SK-N-SH treated with all-trans-retinoic acid at 6 μM for 48 hours (cell line): ENCODE data around the gene RAD51B.

Source experiments
- ARNTL ChIP-seq: fragments of 450-650 bp; formaldehyde crosslinking; IDR thresholded peaks from 2 replicates; pipeline ENCODE4 v1.5.0; 2020; ENCODE audit warnings: low read depth, mild to moderate bottlenecking, moderate library complexity, borderline replicate concordance
- BACH2 ChIP-seq: fragments of 250-450 bp; sonication (Bioruptor Pico); IDR thresholded peaks from 2 replicates; pipeline ENCODE4 v1.9.0; 2021; ENCODE audit warnings: mild to moderate bottlenecking, borderline replicate concordance
- CREB5 ChIP-seq: fragments of 250-450 bp; sonication (Bioruptor Pico); IDR thresholded peaks from 2 replicates; pipeline ENCODE4 v1.5.1; 2020; ENCODE audit warnings: low read depth, mild to moderate bottlenecking, moderate library complexity
- CSDC2 ChIP-seq: fragments of 250-450 bp; sonication (Bioruptor Pico); IDR thresholded peaks from 2 replicates; pipeline ENCODE4 v1.5.0; 2020; ENCODE audit warnings: mild to moderate bottlenecking, moderate library complexity
- RARB ChIP-seq: fragments of 250-450 bp; sonication (Bioruptor Pico); IDR thresholded peaks from 2 replicates; pipeline ENCODE4 v1.8.0; 2021; ENCODE audit warnings: mild to moderate bottlenecking, moderate library complexity
- ZNF8 ChIP-seq: fragments of 450-650 bp; formaldehyde crosslinking; IDR thresholded peaks from 2 replicates; pipeline ENCODE4 v1.5.0; 2020; ENCODE audit warnings: mild to moderate bottlenecking, moderate library complexity
- TF ChIP-seq, protein P1 (sequence below): fragments of 250-450 bp; sonication (Bioruptor Pico); IDR thresholded peaks from 2 replicates; pipeline ENCODE4 v1.5.1; 2021; ENCODE audit warnings: mild to moderate bottlenecking, moderate library complexity

DNA sequence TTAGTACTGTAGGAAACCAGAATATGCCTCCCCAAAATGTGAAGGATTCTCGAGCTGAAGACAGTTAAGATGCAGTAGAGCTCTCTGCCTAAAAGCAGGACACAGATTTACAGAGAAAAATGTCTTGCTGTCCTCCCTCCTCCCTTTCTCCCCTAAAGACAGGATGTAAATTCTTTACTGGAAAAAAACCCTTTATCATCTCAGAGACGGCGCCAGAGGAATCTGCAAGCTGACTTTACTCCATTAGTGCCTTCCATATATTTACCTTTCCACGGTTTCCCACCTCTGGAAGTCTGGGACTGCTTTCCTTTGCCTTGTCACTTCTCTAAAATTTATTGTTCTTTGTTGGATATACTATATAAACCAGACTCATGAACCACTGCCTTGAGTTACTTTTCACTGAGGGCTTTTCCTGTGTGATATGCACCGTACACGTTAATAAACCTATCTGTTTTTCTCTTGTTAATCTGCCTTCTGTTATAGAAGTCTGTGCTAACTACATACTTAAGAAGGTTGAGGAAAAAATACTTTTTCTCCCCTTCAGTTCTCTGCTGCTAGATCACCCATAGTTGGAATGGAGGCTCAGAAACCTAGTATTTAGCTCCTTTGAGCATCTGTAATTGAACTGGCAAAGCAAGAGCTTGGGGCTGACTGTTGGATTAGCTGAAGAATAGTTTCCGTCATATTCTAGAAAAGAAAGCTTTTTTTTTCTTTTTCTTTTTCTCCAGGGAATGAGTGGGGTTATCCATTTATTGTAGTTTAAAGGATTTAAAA, 99.9 kb downstream of the RAD51B start:
- TF ChIP-seq ARNTL (CRISPR knock-in tag): no peak
- TF ChIP-seq, protein P1, sequence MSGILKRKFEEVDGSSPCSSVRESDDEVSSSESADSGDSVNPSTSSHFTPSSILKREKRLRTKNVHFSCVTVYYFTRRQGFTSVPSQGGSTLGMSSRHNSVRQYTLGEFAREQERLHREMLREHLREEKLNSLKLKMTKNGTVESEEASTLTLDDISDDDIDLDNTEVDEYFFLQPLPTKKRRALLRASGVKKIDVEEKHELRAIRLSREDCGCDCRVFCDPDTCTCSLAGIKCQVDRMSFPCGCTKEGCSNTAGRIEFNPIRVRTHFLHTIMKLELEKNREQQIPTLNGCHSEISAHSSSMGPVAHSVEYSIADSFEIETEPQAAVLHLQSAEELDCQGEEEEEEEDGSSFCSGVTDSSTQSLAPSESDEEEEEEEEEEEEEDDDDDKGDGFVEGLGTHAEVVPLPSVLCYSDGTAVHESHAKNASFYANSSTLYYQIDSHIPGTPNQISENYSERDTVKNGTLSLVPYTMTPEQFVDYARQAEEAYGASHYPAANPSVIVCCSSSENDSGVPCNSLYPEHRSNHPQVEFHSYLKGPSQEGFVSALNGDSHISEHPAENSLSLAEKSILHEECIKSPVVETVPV: no peak
- TF ChIP-seq ZNF8 (CRISPR knock-in tag): no peak
- no peak for TF ChIP-seq CSDC2
- TF ChIP-seq RARB: no peak
- TF ChIP-seq CREB5 (CRISPR knock-in tag): no peak
- no peak for TF ChIP-seq BACH2 (CRISPR knock-in tag)
